ENCODE results near the gene MATCAP1. TPM values are rescaled to one million over a fixed set of nuclear protein-coding genes. Genes with fewer than 3 reads are reported as not detected.

The MATCAP1 gene
- total and polyA plus RNA-seq, 2 donors (not counting 1 experiment from before 2014, with no cell fraction given), result 6.2 to 8.9 TPM

DNA sequence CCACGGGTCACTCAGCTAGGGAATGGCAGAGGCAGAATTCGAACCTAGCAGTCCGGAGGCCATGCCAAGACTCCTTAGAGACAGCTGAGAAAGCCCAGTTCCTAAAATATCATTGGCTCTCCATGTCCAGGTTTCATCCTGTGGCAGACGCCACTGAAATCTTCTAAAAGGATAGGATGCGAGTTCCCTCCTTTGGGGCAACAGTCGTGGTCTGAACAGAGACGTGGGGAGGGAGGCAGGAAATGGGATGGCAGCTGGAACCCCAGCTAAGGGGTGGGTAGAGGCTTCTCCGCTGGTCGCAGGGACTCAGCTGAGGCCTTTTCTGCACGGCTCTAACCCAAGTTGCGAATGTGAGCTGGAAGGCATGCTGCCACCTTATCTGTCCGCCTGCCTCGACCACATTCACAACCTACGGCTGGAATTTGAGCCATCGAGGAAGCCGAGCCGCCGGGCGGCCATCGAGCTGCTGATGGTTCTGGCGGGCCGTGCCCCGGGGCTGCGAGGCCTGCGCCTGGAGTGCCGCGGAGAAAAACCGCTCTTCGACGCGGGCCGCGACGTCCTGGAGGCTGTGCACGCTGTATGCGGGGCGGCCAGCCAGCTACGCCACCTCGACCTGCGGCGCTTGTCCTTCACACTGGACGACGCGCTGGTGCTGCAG is 21.1 kb downstream of the MATCAP1 start:
- Histone ChIP-seq H3K9ac (ENCODE audit: low read length) (peak overlapping the region; percentile 42), H3K27me3 (replicated peaks in 1 of 4; ENCODE audit: control extremely low read depth in 1 of 4, control insufficient read depth in 3 of 4, insufficient read depth in 4 of 4, low read length in 3 of 4) (peaks cover 0 to 68% (median 39%) of the 10 kb centered on the region in 4 experiments), H3K4me2 (replicated peaks; ENCODE audit: low read depth, low read length, poor library complexity, severe bottlenecking) (peak overlapping the region; percentile 78), H3K4me1 (ENCODE audit: control insufficient read depth in 2 of 2, insufficient read depth in 2 of 2, low read length in 2 of 2) (peaks cover 64 to 70% of the 10 kb centered on the region in 2 donors), H3K79me2 (ENCODE audit: control insufficient read depth, insufficient read depth, low read length) (no peaks in the 10 kb centered on the region), H3K9me3 (ENCODE audit: control extremely low read depth in 1 of 3, control insufficient read depth in 2 of 3, insufficient read depth in 1 of 3, low read length in 2 of 3) (peaks cover 0 to 41% (median 0%) of the 10 kb centered on the region in 3 donors), H2AFZ (ENCODE audit: insufficient read depth, low read depth, low read length, poor library complexity, severe bottlenecking) (no peak overlapping the region), H4K20me1 (ENCODE audit: control insufficient read depth, insufficient read depth, low read length, poor library complexity, severe bottlenecking) (peaks cover 32% of the 10 kb centered on the region), H3K36me3 (replicated peaks in 1 of 2; ENCODE audit: control extremely low read depth in 1 of 2, control insufficient read depth in 1 of 2, extremely low read depth in 1 of 2, insufficient read depth in 2 of 2, low read length in 1 of 2) (no peaks in the 10 kb centered on the region), H3K4me3 (ENCODE audit: control extremely low read depth in 1 of 5, extremely low read depth in 1 of 5, insufficient read depth in 1 of 5, low read depth in 2 of 5, low read length in 4 of 5) (peak overlapping the region in 3 of 5 experiments; percentile 21 to 44 (median 38)), H3K27ac (ENCODE audit: low read length in 2 of 2) (no peak overlapping the region)
- intact Hi-C loops (cut with micrococcal nuclease), result no loop called here
- Mint-ChIP-seq H3K4me3 (peak overlapping the region; percentile 76), H3K27ac (no peak overlapping the region), H3K4me1 (peaks cover 56% of the 10 kb centered on the region), H3K27me3 (peaks cover 33% of the 10 kb centered on the region), H3K9me3 (ENCODE audit: insufficient read depth) (no peaks in the 10 kb centered on the region)
- TF ChIP-seq EZH2 (IDR thresholded peaks at IDR 0.05; ENCODE audit: borderline replicate concordance, insufficient read depth, low read depth, low read length, poor library complexity, severe bottlenecking), result no peak
- TF ChIP-seq, protein P1, sequence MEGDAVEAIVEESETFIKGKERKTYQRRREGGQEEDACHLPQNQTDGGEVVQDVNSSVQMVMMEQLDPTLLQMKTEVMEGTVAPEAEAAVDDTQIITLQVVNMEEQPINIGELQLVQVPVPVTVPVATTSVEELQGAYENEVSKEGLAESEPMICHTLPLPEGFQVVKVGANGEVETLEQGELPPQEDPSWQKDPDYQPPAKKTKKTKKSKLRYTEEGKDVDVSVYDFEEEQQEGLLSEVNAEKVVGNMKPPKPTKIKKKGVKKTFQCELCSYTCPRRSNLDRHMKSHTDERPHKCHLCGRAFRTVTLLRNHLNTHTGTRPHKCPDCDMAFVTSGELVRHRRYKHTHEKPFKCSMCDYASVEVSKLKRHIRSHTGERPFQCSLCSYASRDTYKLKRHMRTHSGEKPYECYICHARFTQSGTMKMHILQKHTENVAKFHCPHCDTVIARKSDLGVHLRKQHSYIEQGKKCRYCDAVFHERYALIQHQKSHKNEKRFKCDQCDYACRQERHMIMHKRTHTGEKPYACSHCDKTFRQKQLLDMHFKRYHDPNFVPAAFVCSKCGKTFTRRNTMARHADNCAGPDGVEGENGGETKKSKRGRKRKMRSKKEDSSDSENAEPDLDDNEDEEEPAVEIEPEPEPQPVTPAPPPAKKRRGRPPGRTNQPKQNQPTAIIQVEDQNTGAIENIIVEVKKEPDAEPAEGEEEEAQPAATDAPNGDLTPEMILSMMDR (IDR thresholded peaks at IDR 0.05), result no peak
- CTCF ChIA-PET, result interaction anchor here (1.0 to 2.5 kb wide), 11 partner anchors 7 to 269 kb away, joined by 3 to 11 read pairs (median 4); partner anchors contain the start of gene MATCAP1
- ATAC-seq (ENCODE audit: low read depth), result no peak
- DNase-seq, result peak; percentile 54
- POLR2A ChIA-PET, result interaction anchor here (0.5 to 0.6 kb wide), 4 partner anchors 14 to 523 kb away, joined by 3 to 9 read pairs (median 4); no protein-coding TSS in a partner anchor
- 10% methylated on average over 43 of the region's 44 CpGs for WGBS (ENCODE audit: insufficient coverage)

DNA sequence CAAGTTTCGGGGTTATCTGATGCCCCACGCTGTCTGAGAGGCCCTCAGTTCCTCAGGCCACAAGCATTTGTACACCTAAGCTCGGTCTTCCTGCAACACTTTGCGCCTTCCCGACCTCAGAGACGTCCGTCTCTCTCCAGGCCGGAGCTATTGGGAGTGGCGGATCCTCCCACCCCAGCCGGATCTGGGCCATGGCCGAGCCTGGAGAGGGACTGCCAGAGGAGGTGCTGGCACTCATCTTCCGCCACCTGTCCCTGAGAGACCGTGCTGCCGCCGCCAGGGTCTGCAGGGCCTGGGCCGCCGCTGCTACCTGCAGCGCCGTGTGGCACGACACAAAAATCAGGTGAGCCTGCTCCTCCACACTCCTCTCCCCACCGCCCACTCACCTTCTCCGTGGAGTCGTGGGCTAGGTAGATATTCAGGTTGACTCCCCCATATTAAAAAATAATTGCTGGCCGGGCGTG is 22.1 kb downstream of the MATCAP1 start:
- H4K20me1 ChIP-seq (ENCODE audit: control insufficient read depth, insufficient read depth, low read length, poor library complexity, severe bottlenecking), result peaks cover 42% of the 10 kb centered on the region
- TF ChIP-seq, protein P1 (IDR thresholded peaks at IDR 0.05), result no peak
- TF ChIP-seq EZH2 (IDR thresholded peaks at IDR 0.05; ENCODE audit: borderline replicate concordance, insufficient read depth, low read depth, low read length, poor library complexity, severe bottlenecking), result no peak
- H3K4me3 ChIP-seq (ENCODE audit: control extremely low read depth in 1 of 5, extremely low read depth in 1 of 5, insufficient read depth in 1 of 5, low read depth in 2 of 5, low read length in 4 of 5), result no peak overlapping the region
- ATAC-seq (ENCODE audit: low read depth) (no peak), DNase-seq (peak; percentile 29)
- no peak overlapping the region for H3K27ac ChIP-seq (ENCODE audit: low read length in 2 of 2)
- H3K9ac ChIP-seq (ENCODE audit: low read length), result no peak overlapping the region
- intact Hi-C loops (cut with micrococcal nuclease), result loop anchor here (2.0 kb wide), 1 partner anchor 31 kb away; the partner anchor contains the start of gene E2F4
- peaks cover 65 to 72% of the 10 kb centered on the region in 2 donors for H3K4me1 ChIP-seq (ENCODE audit: control insufficient read depth in 2 of 2, insufficient read depth in 2 of 2, low read length in 2 of 2)
- peak overlapping the region; percentile 76 for H3K4me3 Mint-ChIP-seq
- no peaks in the 10 kb centered on the region for H3K36me3 ChIP-seq (replicated peaks in 1 of 2; ENCODE audit: control extremely low read depth in 1 of 2, control insufficient read depth in 1 of 2, extremely low read depth in 1 of 2, insufficient read depth in 2 of 2, low read length in 1 of 2)
- H3K9me3 ChIP-seq (ENCODE audit: control extremely low read depth in 1 of 3, control insufficient read depth in 2 of 3, insufficient read depth in 1 of 3, low read length in 2 of 3), result peaks cover 0 to 40% (median 0%) of the 10 kb centered on the region in 3 donors
- peak overlapping the region; percentile 99 for H3K4me2 ChIP-seq (replicated peaks; ENCODE audit: low read depth, low read length, poor library complexity, severe bottlenecking)
- H3K4me1 Mint-ChIP-seq, result peaks cover 59% of the 10 kb centered on the region
- WGBS (ENCODE audit: insufficient coverage), result 63% methylated on average over 17 of the region's 25 CpGs
- no peaks in the 10 kb centered on the region for H3K9me3 Mint-ChIP-seq (ENCODE audit: insufficient read depth)
- H3K27me3 ChIP-seq (replicated peaks in 1 of 4; ENCODE audit: control extremely low read depth in 1 of 4, control insufficient read depth in 3 of 4, insufficient read depth in 4 of 4, low read length in 3 of 4), result peaks cover 0 to 58% (median 31%) of the 10 kb centered on the region in 4 experiments
- CTCF ChIA-PET, result interaction anchor here (1.1 to 2.5 kb wide), 5 partner anchors 11 to 23 kb away, joined by 3 to 11 read pairs (median 4); partner anchors contain the start of gene MATCAP1
- peaks cover 23% of the 10 kb centered on the region for H3K27me3 Mint-ChIP-seq
- POLR2A ChIA-PET, result interaction anchor here (2.1 kb wide), 1 partner anchor 22 kb away, joined by 4 read pairs; the partner anchor contains the start of gene MATCAP1
- H2AFZ ChIP-seq (ENCODE audit: insufficient read depth, low read depth, low read length, poor library complexity, severe bottlenecking), result no peak overlapping the region
- no peaks in the 10 kb centered on the region for H3K79me2 ChIP-seq (ENCODE audit: control insufficient read depth, insufficient read depth, low read length)
- no peak overlapping the region for H3K27ac Mint-ChIP-seq

All from B cell (primary cell).